Retina (tissue), 1 donor: Measurements from ENCODE around the gene BDH1.
"Not testable (repeated sequence)": the region's sequence is repeated elsewhere in the genome, so short reads cannot be mapped to it uniquely, and the experiment has no call there.

ENCODE experiments used
- DNase-seq: peaks from one replicate; pipeline ENCODE4 v3.0.0-alpha.2; 2016

BDH1 gene

GRCh38 chr3:197520311-197521276 is 35.2 kb downstream of the BDH1 start:
- DNase-seq: peak; percentile 83

- DNase-seq: no peak
These were observed 36.0 kb downstream of the BDH1 start for GRCh38 chr3:197519801-197520211.

GRCh38 chr3:197518881-197519421 is 36.8 kb downstream of the BDH1 start:
- no peak for DNase-seq

GRCh38 chr3:197517922-197518683 is 37.7 kb downstream of the BDH1 start:
- not testable (repeated sequence) for DNase-seq

- DNase-seq: not testable (repeated sequence)
These were observed 38.7 kb downstream of the BDH1 start for GRCh38 chr3:197516890-197517606.

GRCh38 chr3:197516517-197516889 is 39.3 kb downstream of the BDH1 start:
- no peak for DNase-seq

GRCh38 chr3:197514786-197515355 is 40.9 kb downstream of the BDH1 start:
- DNase-seq: no peak

GRCh38 chr3:197513953-197514785 is 41.6 kb downstream of the BDH1 start:
- no peak for DNase-seq

- DNase-seq: no peak
These were observed 42.8 kb downstream of the BDH1 start for GRCh38 chr3:197512691-197513571.

- DNase-seq: no peak
These were observed 43.7 kb downstream of the BDH1 start for GRCh38 chr3:197511853-197512635.

GRCh38 chr3:197511130-197511529 is 44.6 kb downstream of the BDH1 start:
- no peak for DNase-seq

GRCh38 chr3:197510642-197511018 is 45.1 kb downstream of the BDH1 start:
- no peak for DNase-seq

- DNase-seq: no peak
These were observed 46.6 kb downstream of the BDH1 start for GRCh38 chr3:197508924-197509775.

- DNase-seq: peak; percentile 35
These were observed 47.3 kb downstream of the BDH1 start for GRCh38 chr3:197508461-197508860.

GRCh38 chr3:197508051-197508451 is 47.7 kb downstream of the BDH1 start:
- peak; percentile 50 for DNase-seq

- no peak for DNase-seq
These were observed 48.2 kb downstream of the BDH1 start for GRCh38 chr3:197507541-197507940.

GRCh38 chr3:197507081-197507480 is 48.7 kb downstream of the BDH1 start:
- no peak for DNase-seq

- DNase-seq: peak; percentile 43
These were observed 49.8 kb downstream of the BDH1 start for GRCh38 chr3:197505796-197506548.
